Panc1 (cell line): ENCODE measurements around the gene CNNM4. TPM values are rescaled to one million over a fixed set of nuclear protein-coding genes. Genes with fewer than 3 reads are reported as not detected.

ENCODE experiments used
- ATAC-seq: fragments of 200-7000 bp; cut with Tn5 transposase; 2 replicates; pipeline ENCODE4 v1.9.1; 2020; ENCODE audit warnings: mild to moderate bottlenecking, moderate library complexity
- BruUV-seq: library from RNA; stranded (reverse); fragments of 400-500 nt; replicated peaks from 2 replicates; lab custom pipeline; 2021; lab: Mats Ljungman, UMichigan
- CTCF ChIA-PET: fragments of 300-600 bp; sonication (Branson Sonifier 250); formaldehyde crosslinking; loops from one replicate; lab custom pipeline; 2022; ENCODE audit warnings: antibody characterized with exemption; lab: Charles Lee
- POLR2A ChIA-PET: fragments of 300-600 bp; sonication (Branson Sonifier 250); formaldehyde crosslinking; loops from one replicate; lab custom pipeline; 2022; ENCODE audit warnings: antibody characterized with exemption; lab: Charles Lee
- DNase-seq: peaks from one replicate; pipeline ENCODE4 v3.0.0-alpha.2; 2010; ENCODE audit warnings: low read depth, low spot score
- H3K27ac ChIP-seq: 2 replicates; pipeline ENCODE4 v1.5.1; 2011; ENCODE audit warnings: mild to moderate bottlenecking, low read length, inconsistent platforms
- H3K27me3 ChIP-seq: fragments of 200-500 bp; sonication (Bioruptor generic); 2 replicates; pipeline ENCODE4 v1.6.0; 2014; ENCODE audit warnings: low read length, inconsistent platforms; ENCODE audit not compliant: control insufficient read depth, insufficient read depth
- H3K36me3 ChIP-seq: fragments of 200-500 bp; sonication (Bioruptor generic); 2 replicates; pipeline ENCODE4 v1.5.1; 2014; ENCODE audit warnings: inconsistent platforms, mild to moderate bottlenecking, low read length, moderate library complexity; ENCODE audit not compliant: control insufficient read depth, insufficient read depth
- H3K4me1 ChIP-seq: 2 replicates; pipeline ENCODE4 v1.5.1; 2011; ENCODE audit warnings: inconsistent platforms, mild to moderate bottlenecking, low read length, moderate library complexity; ENCODE audit not compliant: control insufficient read depth, insufficient read depth
- H3K4me3 ChIP-seq, 2 experiments: 2 replicates each; pipeline ENCODE4 v1.5.1; 2011 to 2012; ENCODE audit warnings: low read depth in 2 of 2, low read length in 2 of 2, mild to moderate bottlenecking in 2 of 2, inconsistent platforms in 1 of 2, moderate library complexity in 1 of 2
- H3K9me3 ChIP-seq: fragments of 200-500 bp; sonication (Bioruptor generic); 2 replicates; pipeline ENCODE4 v1.5.1; 2014; ENCODE audit warnings: low read depth, mild to moderate bottlenecking, inconsistent platforms, low read length, moderate library complexity; ENCODE audit not compliant: control insufficient read depth, insufficient read depth
- POLR2AphosphoS5 ChIP-seq: IDR thresholded peaks from 2 replicates; pipeline ENCODE4 v1.6.1; 2012; ENCODE audit warnings: mild to moderate bottlenecking, low read depth, low read length, moderate library complexity
- SIN3A ChIP-seq: IDR thresholded peaks from 2 replicates; pipeline ENCODE4 v1.6.1; 2012; ENCODE audit warnings: low read depth, mild to moderate bottlenecking, low read length, moderate library complexity, borderline replicate concordance; ENCODE audit not compliant: insufficient read depth
- TCF7L2 ChIP-seq: IDR thresholded peaks from 2 replicates; pipeline ENCODE4 v1.6.1; 2011; ENCODE audit warnings: mild to moderate bottlenecking, low read depth, low read length, inconsistent platforms
- in situ Hi-C: cut with HindIII; loops from 2 replicates; pipeline ENCODE4 v1.10.0; 2016; ENCODE audit warnings: low sequenced_read_pairs, low pct_unique_long_range_greater_than_20kb
- intact Hi-C: fragments of 100-400 bp; cut with micrococcal nuclease; formaldehyde crosslinking; loops from one replicate; pipeline ENCODE4 v1.10.0; 2022; ENCODE audit not compliant: unreplicated experiment
- total RNA-seq: library from RNA; stranded (reverse); gene quantifications from one replicate; pipeline ENCODE4 v1.2.1, GENCODE V29; 2021; ENCODE audit not compliant: unreplicated experiment
- TF ChIP-seq, protein P1 (sequence below), 2 experiments: IDR thresholded peaks; 2 replicates each; pipeline ENCODE4 v1.6.1; 2011 to 2012; ENCODE audit warnings: low read depth in 2 of 2, control low read depth in 1 of 2, low read length in 1 of 2, mild to moderate bottlenecking in 1 of 2, moderate library complexity in 1 of 2; ENCODE audit not compliant: insufficient read depth in 1 of 2
- TF ChIP-seq, protein P2 (sequence below): fragments of 450-650 bp; IDR thresholded peaks from 2 replicates; pipeline ENCODE4 v1.5.1; 2017; ENCODE audit warnings: mild to moderate bottlenecking

CNNM4 gene
- total RNA-seq, 1 experiment from 2014 or later = 15.7 TPM

DNA sequence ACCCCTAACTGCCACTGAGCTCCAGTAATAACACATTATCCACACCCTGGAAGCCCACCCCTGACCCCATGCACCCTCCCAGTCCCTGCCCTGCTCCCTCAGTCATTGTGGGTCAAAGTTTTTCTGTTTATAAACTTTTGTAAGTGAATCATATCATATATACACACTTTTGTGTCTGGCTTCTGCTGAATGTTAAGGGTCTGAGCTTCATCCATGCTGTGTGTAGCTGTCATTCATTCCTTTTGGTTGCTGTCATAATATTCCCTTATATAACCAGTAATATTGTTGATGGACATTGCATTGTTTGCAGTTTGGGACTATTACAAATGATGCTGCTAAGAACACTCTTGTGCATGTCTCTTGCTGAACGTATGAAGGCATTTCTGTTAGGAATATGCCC is 14.5 kb downstream of the CNNM4 start:
- intact Hi-C loops (no loop called here), in situ Hi-C loops (no loop called here)
- H3K4me3 ChIP-seq = no peak overlapping the region
- H3K4me1 ChIP-seq = peaks cover 24% of the 10 kb centered on the region
- no peaks in the 10 kb centered on the region for H3K9me3 ChIP-seq
- BruUV-seq = no TSS peak
- ATAC-seq (no peak), DNase-seq (no peak)
- POLR2A ChIA-PET = interaction anchor here (0.6 kb wide), 1 partner anchor 38 kb away, joined by 3 read pairs; no protein-coding TSS in a partner anchor
- no peaks in the 10 kb centered on the region for H3K36me3 ChIP-seq
- H3K27me3 ChIP-seq = no peaks in the 10 kb centered on the region
- TF ChIP-seq, protein P1, sequence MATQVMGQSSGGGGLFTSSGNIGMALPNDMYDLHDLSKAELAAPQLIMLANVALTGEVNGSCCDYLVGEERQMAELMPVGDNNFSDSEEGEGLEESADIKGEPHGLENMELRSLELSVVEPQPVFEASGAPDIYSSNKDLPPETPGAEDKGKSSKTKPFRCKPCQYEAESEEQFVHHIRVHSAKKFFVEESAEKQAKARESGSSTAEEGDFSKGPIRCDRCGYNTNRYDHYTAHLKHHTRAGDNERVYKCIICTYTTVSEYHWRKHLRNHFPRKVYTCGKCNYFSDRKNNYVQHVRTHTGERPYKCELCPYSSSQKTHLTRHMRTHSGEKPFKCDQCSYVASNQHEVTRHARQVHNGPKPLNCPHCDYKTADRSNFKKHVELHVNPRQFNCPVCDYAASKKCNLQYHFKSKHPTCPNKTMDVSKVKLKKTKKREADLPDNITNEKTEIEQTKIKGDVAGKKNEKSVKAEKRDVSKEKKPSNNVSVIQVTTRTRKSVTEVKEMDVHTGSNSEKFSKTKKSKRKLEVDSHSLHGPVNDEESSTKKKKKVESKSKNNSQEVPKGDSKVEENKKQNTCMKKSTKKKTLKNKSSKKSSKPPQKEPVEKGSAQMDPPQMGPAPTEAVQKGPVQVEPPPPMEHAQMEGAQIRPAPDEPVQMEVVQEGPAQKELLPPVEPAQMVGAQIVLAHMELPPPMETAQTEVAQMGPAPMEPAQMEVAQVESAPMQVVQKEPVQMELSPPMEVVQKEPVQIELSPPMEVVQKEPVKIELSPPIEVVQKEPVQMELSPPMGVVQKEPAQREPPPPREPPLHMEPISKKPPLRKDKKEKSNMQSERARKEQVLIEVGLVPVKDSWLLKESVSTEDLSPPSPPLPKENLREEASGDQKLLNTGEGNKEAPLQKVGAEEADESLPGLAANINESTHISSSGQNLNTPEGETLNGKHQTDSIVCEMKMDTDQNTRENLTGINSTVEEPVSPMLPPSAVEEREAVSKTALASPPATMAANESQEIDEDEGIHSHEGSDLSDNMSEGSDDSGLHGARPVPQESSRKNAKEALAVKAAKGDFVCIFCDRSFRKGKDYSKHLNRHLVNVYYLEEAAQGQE (IDR thresholded peaks at IDR 0.05; ENCODE audit: insufficient read depth in 1 of 2, low read depth in 2 of 2, low read length in 1 of 2) = no peak
- TF ChIP-seq SIN3A = no peak
- TF ChIP-seq, protein P2, sequence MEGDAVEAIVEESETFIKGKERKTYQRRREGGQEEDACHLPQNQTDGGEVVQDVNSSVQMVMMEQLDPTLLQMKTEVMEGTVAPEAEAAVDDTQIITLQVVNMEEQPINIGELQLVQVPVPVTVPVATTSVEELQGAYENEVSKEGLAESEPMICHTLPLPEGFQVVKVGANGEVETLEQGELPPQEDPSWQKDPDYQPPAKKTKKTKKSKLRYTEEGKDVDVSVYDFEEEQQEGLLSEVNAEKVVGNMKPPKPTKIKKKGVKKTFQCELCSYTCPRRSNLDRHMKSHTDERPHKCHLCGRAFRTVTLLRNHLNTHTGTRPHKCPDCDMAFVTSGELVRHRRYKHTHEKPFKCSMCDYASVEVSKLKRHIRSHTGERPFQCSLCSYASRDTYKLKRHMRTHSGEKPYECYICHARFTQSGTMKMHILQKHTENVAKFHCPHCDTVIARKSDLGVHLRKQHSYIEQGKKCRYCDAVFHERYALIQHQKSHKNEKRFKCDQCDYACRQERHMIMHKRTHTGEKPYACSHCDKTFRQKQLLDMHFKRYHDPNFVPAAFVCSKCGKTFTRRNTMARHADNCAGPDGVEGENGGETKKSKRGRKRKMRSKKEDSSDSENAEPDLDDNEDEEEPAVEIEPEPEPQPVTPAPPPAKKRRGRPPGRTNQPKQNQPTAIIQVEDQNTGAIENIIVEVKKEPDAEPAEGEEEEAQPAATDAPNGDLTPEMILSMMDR = no peak
- no peak for TF ChIP-seq TCF7L2
- TF ChIP-seq POLR2AphosphoS5 = no peak
- no peak overlapping the region for H3K27ac ChIP-seq
- CTCF ChIA-PET = interaction anchor here (0.5 to 0.7 kb wide), 2 partner anchors 17 to 82 kb away, joined by 3 to 12 read pairs; no protein-coding TSS in a partner anchor

GRCh38 chr2:96783388-96783787 is 22.7 kb downstream of the CNNM4 start:
- TF ChIP-seq POLR2AphosphoS5 (no peak), SIN3A (no peak), TCF7L2 (no peak)
- TF ChIP-seq, protein P1 (IDR thresholded peaks at IDR 0.05; ENCODE audit: insufficient read depth in 1 of 2, low read depth in 2 of 2, low read length in 1 of 2) = no peak
- TF ChIP-seq, protein P2 = no peak
- Histone ChIP-seq H3K9me3 (no peaks in the 10 kb centered on the region), H3K27me3 (no peaks in the 10 kb centered on the region), H3K27ac (peak overlapping the region; percentile 40; the same call in 1 of the 2 replicates), H3K4me3 (no peak overlapping the region), H3K36me3 (no peaks in the 10 kb centered on the region), H3K4me1 (peaks cover 29% of the 10 kb centered on the region)
- no peak for DNase-seq
- in situ Hi-C loops = no loop called here
- POLR2A ChIA-PET = no interaction called here
- no TSS peak for BruUV-seq
- CTCF ChIA-PET = no interaction called here
- no peak for ATAC-seq
- intact Hi-C loops = no loop called here
